KMS-11 (cell line): Measurements from ENCODE around the gene CASQ1.

Source experiments
- H2AFZ ChIP-seq: fragments of 200-600 bp; sonication (generic); 2 replicates; pipeline ENCODE4 v1.6.1; 2016; ENCODE audit warnings: antibody characterized with exemption, mixed run types, low read depth
- H3K27ac ChIP-seq: fragments of 200-600 bp; sonication (generic); 2 replicates; pipeline ENCODE4 v1.6.1; 2016; ENCODE audit warnings: mild to moderate bottlenecking, mixed run types
- H3K27me3 ChIP-seq: fragments of 200-600 bp; sonication (generic); 2 replicates; pipeline ENCODE4 v1.6.1; 2017; ENCODE audit warnings: mild to moderate bottlenecking, low read depth, mixed run types, moderate library complexity; ENCODE audit not compliant: insufficient read depth
- H3K36me3 ChIP-seq: fragments of 200-600 bp; sonication (generic); 2 replicates; pipeline ENCODE4 v1.6.1; 2017; ENCODE audit warnings: mild to moderate bottlenecking, mixed run types; ENCODE audit not compliant: insufficient read depth
- H3K4me1 ChIP-seq: fragments of 200-600 bp; sonication (generic); 2 replicates; pipeline ENCODE4 v1.6.1; 2016; ENCODE audit warnings: mild to moderate bottlenecking, low read depth, mixed run types; ENCODE audit not compliant: poor library complexity, severe bottlenecking
- H3K4me2 ChIP-seq: fragments of 200-600 bp; sonication (generic); 2 replicates; pipeline ENCODE4 v1.7.0; 2016; ENCODE audit warnings: mild to moderate bottlenecking, mixed run types
- H3K4me3 ChIP-seq: fragments of 200-600 bp; sonication (generic); IDR thresholded peaks from 2 replicates; pipeline ENCODE4 v1.6.1; 2017; ENCODE audit warnings: low read depth, low read length, mixed read lengths; ENCODE audit not compliant: insufficient read depth
- H3K79me2 ChIP-seq: fragments of 200-600 bp; sonication (generic); 2 replicates; pipeline ENCODE4 v1.6.1; 2016; ENCODE audit warnings: low read depth, mixed run types; ENCODE audit not compliant: insufficient read depth
- H3K9ac ChIP-seq: fragments of 200-600 bp; sonication (generic); 2 replicates; pipeline ENCODE4 v1.6.1; 2016; ENCODE audit warnings: mild to moderate bottlenecking, mixed run types
- H4K20me1 ChIP-seq: fragments of 200-600 bp; sonication (generic); 2 replicates; pipeline ENCODE4 v1.6.1; 2016; ENCODE audit warnings: mild to moderate bottlenecking, mixed run types; ENCODE audit not compliant: insufficient read depth
- TF ChIP-seq, protein P1 (sequence below): fragments of 200-600 bp; sonication (generic); conservative IDR thresholded peaks from 2 replicates; pipeline ENCODE4 v1.6.1; 2017; ENCODE audit warnings: low read depth, mild to moderate bottlenecking, antibody characterized with exemption, low read length, moderate library complexity, mixed read lengths

CASQ1 gene

DNA sequence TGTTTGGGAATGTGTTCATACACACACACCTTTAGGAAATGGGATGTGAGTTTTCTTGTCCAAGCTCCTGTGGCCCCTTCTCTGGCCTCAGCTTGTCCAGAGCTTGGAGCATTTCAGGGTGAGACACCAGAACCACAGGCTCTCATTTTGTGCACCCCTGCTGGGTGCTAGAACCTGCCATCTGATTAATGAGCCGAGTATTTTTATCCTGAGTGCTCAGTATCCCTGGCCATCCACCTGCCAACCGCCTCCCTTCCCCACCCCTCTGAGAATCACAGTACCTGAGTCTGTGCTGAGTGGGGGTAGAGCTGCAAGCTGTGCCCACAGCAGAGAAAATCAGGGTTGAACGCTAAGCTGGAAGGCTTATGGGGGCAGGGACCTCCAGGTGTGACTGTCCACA is 1.4 kb downstream of the CASQ1 start:
- Histone ChIP-seq H3K27me3 (no peaks in the 10 kb centered on the region), H3K27ac (no peak overlapping the region), H3K4me3 (no peak overlapping the region), H3K4me1 (peaks cover 31% of the 10 kb centered on the region), H3K9ac (no peak overlapping the region), H2AFZ (no peak overlapping the region), H3K4me2 (no peak overlapping the region), H3K36me3 (no peaks in the 10 kb centered on the region), H3K79me2 (no peaks in the 10 kb centered on the region), H4K20me1 (no peaks in the 10 kb centered on the region)
- TF ChIP-seq, protein P1, sequence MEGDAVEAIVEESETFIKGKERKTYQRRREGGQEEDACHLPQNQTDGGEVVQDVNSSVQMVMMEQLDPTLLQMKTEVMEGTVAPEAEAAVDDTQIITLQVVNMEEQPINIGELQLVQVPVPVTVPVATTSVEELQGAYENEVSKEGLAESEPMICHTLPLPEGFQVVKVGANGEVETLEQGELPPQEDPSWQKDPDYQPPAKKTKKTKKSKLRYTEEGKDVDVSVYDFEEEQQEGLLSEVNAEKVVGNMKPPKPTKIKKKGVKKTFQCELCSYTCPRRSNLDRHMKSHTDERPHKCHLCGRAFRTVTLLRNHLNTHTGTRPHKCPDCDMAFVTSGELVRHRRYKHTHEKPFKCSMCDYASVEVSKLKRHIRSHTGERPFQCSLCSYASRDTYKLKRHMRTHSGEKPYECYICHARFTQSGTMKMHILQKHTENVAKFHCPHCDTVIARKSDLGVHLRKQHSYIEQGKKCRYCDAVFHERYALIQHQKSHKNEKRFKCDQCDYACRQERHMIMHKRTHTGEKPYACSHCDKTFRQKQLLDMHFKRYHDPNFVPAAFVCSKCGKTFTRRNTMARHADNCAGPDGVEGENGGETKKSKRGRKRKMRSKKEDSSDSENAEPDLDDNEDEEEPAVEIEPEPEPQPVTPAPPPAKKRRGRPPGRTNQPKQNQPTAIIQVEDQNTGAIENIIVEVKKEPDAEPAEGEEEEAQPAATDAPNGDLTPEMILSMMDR = no peak

DNA sequence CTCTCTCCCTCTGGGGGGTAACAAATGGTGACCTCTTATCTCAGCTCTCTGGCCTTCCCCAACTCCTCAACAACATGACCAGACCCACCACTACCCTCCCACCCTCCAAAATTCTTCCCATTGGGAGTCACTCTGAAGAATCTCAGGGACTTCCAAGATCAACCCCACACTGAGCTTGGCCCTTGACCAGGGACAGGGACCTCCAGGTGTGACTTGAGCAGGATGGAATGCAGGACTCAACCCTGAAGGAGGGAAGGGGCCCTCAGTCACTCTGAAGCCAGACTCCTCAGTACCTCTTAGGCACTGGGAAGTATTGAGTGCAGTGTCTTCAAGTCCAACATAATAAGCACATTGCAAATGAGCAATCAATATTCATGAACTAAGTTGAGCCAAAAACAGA is 1.9 kb downstream of the CASQ1 start:
- H3K27ac ChIP-seq = no peak overlapping the region
- H3K4me1 ChIP-seq = peaks cover 36% of the 10 kb centered on the region
- no peaks in the 10 kb centered on the region for H3K79me2 ChIP-seq
- H2AFZ ChIP-seq = peak overlapping the region; percentile 66; the same call in 1 of the 2 replicates
- no peak overlapping the region for H3K4me3 ChIP-seq
- no peak overlapping the region for H3K9ac ChIP-seq
- H3K27me3 ChIP-seq = no peaks in the 10 kb centered on the region
- no peaks in the 10 kb centered on the region for H3K36me3 ChIP-seq
- no peaks in the 10 kb centered on the region for H4K20me1 ChIP-seq
- H3K4me2 ChIP-seq = no peak overlapping the region
- TF ChIP-seq, protein P1 = no peak

DNA sequence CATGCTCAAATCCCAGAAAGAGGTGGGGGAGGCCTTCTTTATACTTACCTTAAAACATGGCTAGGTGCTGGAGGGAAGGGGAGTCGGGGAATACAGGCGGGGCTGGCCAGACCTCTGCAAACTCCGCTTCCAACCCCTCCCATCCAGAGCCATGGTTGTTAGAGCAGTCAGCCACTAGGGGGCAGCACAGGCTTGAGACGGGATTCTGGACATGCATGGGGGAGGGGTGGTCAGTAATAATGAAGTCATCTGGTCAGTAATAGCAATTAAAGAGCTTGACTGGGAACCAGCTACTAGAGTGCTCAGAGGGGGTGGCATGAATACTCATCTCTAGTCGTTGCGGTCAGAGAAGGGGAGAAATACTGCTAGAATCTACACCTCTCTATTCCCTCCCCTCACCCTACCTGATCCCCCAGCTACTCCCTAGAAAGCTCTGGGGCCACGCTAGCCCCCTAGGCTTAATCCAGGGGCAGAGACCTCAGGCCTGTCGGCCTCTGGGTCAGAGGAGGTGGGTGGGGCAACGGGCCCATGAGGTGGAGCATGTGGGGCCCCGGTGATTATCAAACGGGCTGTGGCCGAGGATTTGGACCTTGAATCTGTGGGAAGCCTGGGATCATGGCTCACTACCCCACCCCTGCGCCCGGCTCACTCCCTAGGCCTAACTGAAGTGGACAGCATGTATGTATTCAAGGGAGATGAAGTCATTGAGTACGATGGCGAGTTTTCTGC is 2.9 kb downstream of the CASQ1 start:
- Histone ChIP-seq H3K4me2 (peak overlapping the region; percentile 32; the same call in 1 of the 2 replicates), H2AFZ (peak overlapping the region; percentile 66)
- TF ChIP-seq, protein P1 = peak; percentile 100

DNA sequence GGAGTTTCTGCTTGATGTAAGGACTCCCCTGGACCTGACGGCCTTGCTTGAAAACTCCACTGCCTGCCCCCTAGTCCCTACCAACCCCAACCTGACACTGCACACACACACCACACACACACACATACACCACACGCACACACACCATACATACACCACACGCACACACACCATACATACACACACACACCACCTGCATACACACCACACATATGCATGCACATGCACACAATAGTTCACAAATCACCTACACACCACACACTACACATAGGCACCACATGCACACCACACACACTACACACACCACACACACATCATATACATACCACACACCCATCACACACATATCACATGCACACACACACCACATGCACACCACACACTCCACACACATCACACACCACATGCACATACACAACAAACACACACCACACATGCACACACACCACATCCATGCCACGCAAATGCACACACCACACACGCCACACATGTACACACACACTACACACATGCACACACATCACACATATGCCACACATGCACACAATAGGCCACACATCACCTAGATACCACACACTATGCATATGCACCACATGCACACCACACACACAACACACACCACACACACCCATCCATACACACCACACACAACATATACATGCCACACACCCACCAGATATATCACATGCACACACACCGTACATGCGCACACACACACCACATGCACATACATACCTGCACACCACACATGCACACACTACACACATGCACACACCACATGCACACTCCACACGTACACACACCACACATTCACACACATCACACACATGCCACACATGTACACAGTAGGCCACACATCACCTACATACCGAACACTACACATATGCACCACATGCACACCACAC is 3.7 kb downstream of the CASQ1 start:
- H3K4me1 ChIP-seq = peaks cover 37% of the 10 kb centered on the region
- H3K79me2 ChIP-seq = no peaks in the 10 kb centered on the region
- no peaks in the 10 kb centered on the region for H4K20me1 ChIP-seq
- TF ChIP-seq, protein P1 = 0 out of 2 replicates have a peak, but pooled peaks have one; percentile 4
- H3K36me3 ChIP-seq = no peaks in the 10 kb centered on the region
- H2AFZ ChIP-seq = peak overlapping the region; percentile 66; the same call in 1 of the 2 replicates
- no peak overlapping the region for H3K4me3 ChIP-seq
- no peak overlapping the region for H3K27ac ChIP-seq
- H3K27me3 ChIP-seq = no peaks in the 10 kb centered on the region
- no peak overlapping the region for H3K4me2 ChIP-seq
- H3K9ac ChIP-seq = no peak overlapping the region

More for the DNA sequence above, 2.9 kb downstream of the CASQ1 start:
- H4K20me1 ChIP-seq = no peaks in the 10 kb centered on the region
- peaks cover 37% of the 10 kb centered on the region for H3K4me1 ChIP-seq
- no peak overlapping the region for H3K27ac ChIP-seq
- no peaks in the 10 kb centered on the region for H3K79me2 ChIP-seq
- no peak overlapping the region for H3K4me3 ChIP-seq
- H3K36me3 ChIP-seq = no peaks in the 10 kb centered on the region
- H3K27me3 ChIP-seq = no peaks in the 10 kb centered on the region
- no peak overlapping the region for H3K9ac ChIP-seq
